GOT3 (cell line): Measurements from ENCODE around the gene SYT10.
"Not testable (repeated sequence)": the region's sequence is repeated elsewhere in the genome, so short reads cannot be mapped to it uniquely, and the experiment has no call there.

Source experiments
- DNase-seq: peaks from one replicate; lab custom pipeline; 2025; ENCODE audit warnings: mixed read lengths; lab: John Stamatoyannopoulos, UW

SYT10 gene

DNA sequence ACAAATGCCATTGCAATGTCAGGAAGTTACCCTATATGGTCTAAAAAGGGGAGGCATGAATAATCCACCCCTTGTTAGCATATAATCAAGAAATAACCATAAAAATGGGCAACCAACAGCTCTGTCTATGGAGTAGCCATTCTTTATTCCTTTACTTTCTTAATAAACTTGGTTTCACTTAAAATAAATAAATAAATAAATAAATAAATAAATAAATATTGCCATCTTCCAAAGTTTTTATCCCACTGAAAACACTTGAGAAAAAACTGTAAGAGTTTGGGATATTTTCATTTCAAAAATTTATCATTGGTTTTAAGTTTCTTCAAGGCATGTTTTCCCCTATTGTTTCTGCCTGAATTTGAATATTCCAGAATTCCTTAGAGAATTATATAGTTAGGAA is 89.8 kb downstream of the SYT10 start:
- no peak for DNase-seq

GRCh38 chr12:33331961-33332398 is 107.6 kb downstream of the SYT10 start:
- not testable (repeated sequence) for DNase-seq

DNA sequence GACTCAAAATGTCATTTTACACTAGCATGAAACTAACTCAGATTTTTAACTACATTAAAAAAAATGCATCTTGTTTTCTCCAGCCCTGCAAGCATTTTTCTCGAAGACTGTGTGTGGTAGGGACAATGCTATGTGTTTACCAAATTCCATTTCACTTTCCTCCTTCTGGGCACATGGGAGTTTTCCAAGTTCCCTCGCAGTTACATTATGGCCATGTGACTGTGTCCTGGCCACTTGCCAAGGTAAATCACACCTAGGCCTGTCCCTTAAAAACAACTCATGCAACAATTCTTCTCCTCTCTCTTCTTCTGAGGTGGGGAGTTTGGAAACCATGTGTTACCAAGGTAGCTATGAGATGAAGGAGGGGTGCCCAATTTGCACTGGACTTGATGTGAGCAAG is 108.7 kb downstream of the SYT10 start:
- DNase-seq = no peak
